AG04449 (cell line): ENCODE results near the gene ATP2B2.

Experiments used
- CTCF ChIA-PET: fragments of 350-600 bp; formaldehyde crosslinking; extraction: SDS; loops from one replicate; lab custom pipeline; 2021; ENCODE audit warnings: antibody characterized with exemption; lab: Yijun Ruan, JAX
- POLR2A ChIA-PET: fragments of 400-600, 350-600 bp; formaldehyde crosslinking; extraction: SDS; loops from one replicate; lab custom pipeline; 2020; ENCODE audit warnings: antibody characterized with exemption, inconsistent platforms; lab: Yijun Ruan, JAX
- DNase-seq: peaks from one replicate; pipeline ENCODE4 v3.0.0-alpha.2; 2010; ENCODE audit warnings: low read depth, low spot score
- H3K4me3 ChIP-seq: 2 replicates; pipeline ENCODE4 v1.5.1; 2011; ENCODE audit warnings: low read depth, mild to moderate bottlenecking, control low read depth, low read length
- TF ChIP-seq, protein P1 (sequence below): IDR thresholded peaks from one replicate; pipeline ENCODE4 v1.5.1; 2011; ENCODE audit warnings: mild to moderate bottlenecking, moderate library complexity, low read length, control low read depth, inconsistent platforms; ENCODE audit not compliant: insufficient read depth; ENCODE audit errors: missing control alignments

The ATP2B2 gene

DNA sequence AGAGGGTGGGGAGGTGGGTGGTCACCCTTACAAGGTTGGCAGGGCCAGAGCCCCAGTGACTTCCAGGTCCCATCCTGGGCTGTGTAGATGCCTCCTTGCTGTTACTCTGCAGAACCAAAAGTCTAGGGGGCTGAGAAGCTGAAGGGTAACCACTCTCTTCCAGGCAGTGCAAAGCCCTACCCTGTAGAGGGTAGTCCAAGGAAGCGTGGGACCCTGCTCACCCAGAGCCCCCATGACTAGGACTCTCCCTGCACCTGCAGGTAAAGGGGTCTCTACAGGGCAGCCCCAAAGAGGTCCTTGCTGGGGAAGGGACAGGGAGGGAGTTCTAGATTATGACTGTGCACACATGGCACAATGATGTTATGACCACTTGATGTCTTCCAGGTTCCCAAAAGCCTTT lies 226.9 kb downstream of the ATP2B2 start:
- ChIA-PET POLR2A (no interaction called here), CTCF (no interaction called here)
- no peak overlapping the region for H3K4me3 ChIP-seq
- TF ChIP-seq, protein P1, sequence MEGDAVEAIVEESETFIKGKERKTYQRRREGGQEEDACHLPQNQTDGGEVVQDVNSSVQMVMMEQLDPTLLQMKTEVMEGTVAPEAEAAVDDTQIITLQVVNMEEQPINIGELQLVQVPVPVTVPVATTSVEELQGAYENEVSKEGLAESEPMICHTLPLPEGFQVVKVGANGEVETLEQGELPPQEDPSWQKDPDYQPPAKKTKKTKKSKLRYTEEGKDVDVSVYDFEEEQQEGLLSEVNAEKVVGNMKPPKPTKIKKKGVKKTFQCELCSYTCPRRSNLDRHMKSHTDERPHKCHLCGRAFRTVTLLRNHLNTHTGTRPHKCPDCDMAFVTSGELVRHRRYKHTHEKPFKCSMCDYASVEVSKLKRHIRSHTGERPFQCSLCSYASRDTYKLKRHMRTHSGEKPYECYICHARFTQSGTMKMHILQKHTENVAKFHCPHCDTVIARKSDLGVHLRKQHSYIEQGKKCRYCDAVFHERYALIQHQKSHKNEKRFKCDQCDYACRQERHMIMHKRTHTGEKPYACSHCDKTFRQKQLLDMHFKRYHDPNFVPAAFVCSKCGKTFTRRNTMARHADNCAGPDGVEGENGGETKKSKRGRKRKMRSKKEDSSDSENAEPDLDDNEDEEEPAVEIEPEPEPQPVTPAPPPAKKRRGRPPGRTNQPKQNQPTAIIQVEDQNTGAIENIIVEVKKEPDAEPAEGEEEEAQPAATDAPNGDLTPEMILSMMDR, result no peak
- DNase-seq, result no peak

DNA sequence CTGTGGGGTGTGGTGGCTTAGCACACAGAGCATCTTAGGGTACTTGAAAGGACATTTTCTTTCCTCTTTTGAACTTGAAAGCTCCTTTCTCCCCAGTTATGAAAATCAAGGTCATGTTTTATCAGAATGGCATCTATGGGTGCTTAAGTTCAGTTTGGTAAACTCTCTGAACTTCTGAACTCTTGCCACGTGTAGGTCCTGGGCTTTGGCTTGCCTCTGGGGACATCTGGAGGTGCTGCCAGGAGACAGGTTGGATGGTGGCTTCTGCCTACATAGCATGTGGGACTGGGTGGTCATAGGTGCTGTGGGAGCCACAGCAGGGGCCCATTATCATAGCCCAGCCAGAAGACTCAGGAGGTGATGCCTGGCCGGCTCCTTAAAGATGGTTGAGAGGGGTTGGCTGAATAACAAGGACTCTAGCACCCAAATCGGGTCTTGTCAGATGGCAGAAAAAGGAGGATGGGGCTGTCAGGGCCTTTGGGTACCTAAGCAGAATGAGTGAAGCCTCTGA lies 228.2 kb downstream of the ATP2B2 start:
- no peak for DNase-seq
- H3K4me3 ChIP-seq, result no peak overlapping the region
- CTCF ChIA-PET, result interaction anchor here (3.5 kb wide), 1 partner anchor 9 kb away, joined by 28 read pairs; no protein-coding TSS in a partner anchor
- POLR2A ChIA-PET, result no interaction called here
- TF ChIP-seq, protein P1, result no peak

DNA sequence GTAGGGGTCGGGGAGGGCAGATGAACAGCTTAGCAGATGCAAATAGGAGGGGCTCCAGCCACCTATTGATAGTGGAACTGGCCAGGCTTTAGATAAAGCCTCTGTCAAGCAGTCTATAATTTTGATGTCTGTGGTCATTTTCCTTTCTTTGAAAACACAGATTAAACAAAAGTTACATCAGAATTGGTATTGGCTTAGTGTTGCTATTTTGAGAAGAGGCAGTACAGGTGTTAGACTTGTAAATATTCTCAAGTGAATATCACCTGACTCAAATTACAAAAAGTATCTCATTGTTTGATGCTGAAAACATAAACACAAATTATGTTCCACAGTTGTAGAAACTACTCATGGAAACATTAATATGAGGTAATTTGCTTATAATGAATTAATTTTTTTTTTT lies 230.8 kb downstream of the ATP2B2 start:
- no peak overlapping the region for H3K4me3 ChIP-seq
- ChIA-PET CTCF (interaction anchor here (0.7 to 3.5 kb wide), 3 partner anchors 9 to 11 kb away, joined by 3 to 28 read pairs (median 14); no protein-coding TSS in a partner anchor), POLR2A (no interaction called here)
- no peak for DNase-seq
- TF ChIP-seq, protein P1, result no peak
